DOHH2 (cell line): Measurements from ENCODE around the gene UBXN4.

Experiments used
- H3F3A ChIP-seq: fragments of 200-600 bp; sonication (generic), shearing (Covaris generic); 2 replicates; pipeline ENCODE4 v1.6.0; 2016; ENCODE audit warnings: antibody characterized with exemption, mild to moderate bottlenecking; ENCODE audit not compliant: control insufficient read depth, insufficient read depth
- H3K27ac ChIP-seq: fragments of 200-600 bp; sonication (generic); 2 replicates; pipeline ENCODE4 v1.5.1; 2014; ENCODE audit warnings: low read depth, mild to moderate bottlenecking, low read length, moderate library complexity
- H3K27me3 ChIP-seq: fragments of 200-600 bp; sonication (generic); 2 replicates; pipeline ENCODE4 v1.6.1; 2014; ENCODE audit warnings: mild to moderate bottlenecking, low read length, mixed read lengths; ENCODE audit not compliant: control insufficient read depth
- H3K36me3 ChIP-seq: fragments of 200-600 bp; sonication (generic); 2 replicates; pipeline ENCODE4 v1.6.1; 2014; ENCODE audit warnings: mild to moderate bottlenecking, low read length, moderate library complexity, mixed read lengths; ENCODE audit not compliant: control insufficient read depth
- H3K4me1 ChIP-seq: fragments of 200-600 bp; sonication (generic); 2 replicates; pipeline ENCODE4 v1.6.1; 2014; ENCODE audit warnings: mild to moderate bottlenecking, low read length, mixed read lengths; ENCODE audit not compliant: control insufficient read depth
- H3K4me2 ChIP-seq: fragments of 200-600 bp; sonication (generic); 2 replicates; pipeline ENCODE4 v1.6.0; 2014; ENCODE audit warnings: mild to moderate bottlenecking, low read length, moderate library complexity
- H3K4me3 ChIP-seq: fragments of 200-600 bp; sonication (generic); 2 replicates; pipeline ENCODE4 v1.5.1; 2014; ENCODE audit warnings: mild to moderate bottlenecking, low read length, mixed read lengths
- H3K79me2 ChIP-seq: fragments of 200-600 bp; sonication (generic); 2 replicates; pipeline ENCODE4 v1.6.1; 2014; ENCODE audit warnings: mild to moderate bottlenecking, low read length, mixed read lengths; ENCODE audit not compliant: control insufficient read depth
- H3K9me2 ChIP-seq: fragments of 200-600 bp; sonication (generic); replicated peaks from 2 replicates; pipeline ENCODE4 v1.6.1; 2014; ENCODE audit warnings: mild to moderate bottlenecking, low read length, mixed read lengths; ENCODE audit not compliant: control insufficient read depth
- H3K9me3 ChIP-seq: fragments of 200-600 bp; sonication (generic); 2 replicates; pipeline ENCODE4 v1.6.1; 2014; ENCODE audit warnings: antibody characterized with exemption, low read length, mixed read lengths; ENCODE audit not compliant: control insufficient read depth, insufficient read depth
- H4K20me1 ChIP-seq: fragments of 200-600 bp; sonication (generic); 2 replicates; pipeline ENCODE4 v1.6.0; 2014; ENCODE audit warnings: low read depth, mild to moderate bottlenecking, antibody characterized with exemption, low read length, moderate library complexity; ENCODE audit not compliant: control insufficient read depth, insufficient read depth
- EZH2phosphoT487 ChIP-seq: fragments of 200-600 bp; sonication (generic); IDR thresholded peaks from 2 replicates; pipeline ENCODE4 v1.6.1; 2017; ENCODE audit warnings: borderline replicate concordance, mild to moderate bottlenecking, antibody characterized with exemption, low read length, moderate library complexity, mixed read lengths
- TF ChIP-seq, protein P1 (sequence below): fragments of 200-600 bp; sonication (generic); IDR thresholded peaks from one replicate; pipeline ENCODE4 v1.5.1; 2014; ENCODE audit warnings: antibody characterized with exemption, mild to moderate bottlenecking, low read depth, low read length; ENCODE audit not compliant: poor library complexity, severe bottlenecking

Gene UBXN4

DNA sequence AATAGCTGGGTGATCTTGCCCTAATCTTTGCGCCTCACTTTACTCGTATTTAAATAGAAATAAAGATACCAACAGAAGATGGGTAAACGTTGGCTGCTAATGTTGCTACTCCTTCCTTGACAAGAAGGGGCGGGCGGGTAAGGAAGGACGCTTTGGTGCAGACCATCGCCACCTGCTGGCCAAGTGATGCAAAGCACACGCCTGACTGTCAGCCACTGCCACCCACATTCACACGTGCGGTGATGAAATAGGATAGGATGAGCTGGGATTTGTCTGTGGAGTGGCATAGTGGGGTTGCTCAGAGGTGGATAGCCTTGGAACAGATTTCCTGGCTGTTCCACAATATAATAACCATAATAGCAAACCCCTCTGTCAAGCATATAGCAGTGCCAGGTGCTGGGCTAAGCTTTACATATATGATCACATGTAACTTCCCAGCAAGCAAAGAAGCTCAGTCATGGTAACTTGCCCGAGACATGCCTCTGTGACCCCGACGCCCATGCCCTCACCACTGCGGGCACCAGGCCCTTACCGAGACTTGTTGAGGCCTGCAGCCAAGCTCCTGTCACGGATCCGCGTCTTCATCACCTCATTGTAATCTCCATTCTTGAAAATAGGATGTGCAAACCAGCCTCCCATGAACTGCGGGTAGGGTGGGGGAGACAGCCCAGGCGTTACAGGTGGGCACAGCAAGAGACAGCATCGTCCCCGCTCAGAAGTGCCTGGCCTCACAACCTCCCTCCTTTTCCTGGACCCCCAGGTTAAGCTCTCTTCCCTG is 56.0 kb downstream of the UBXN4 start:
- Histone ChIP-seq H4K20me1 (no peaks in the 10 kb centered on the region), H3K4me1 (peaks cover 9% of the 10 kb centered on the region), H3K4me3 (no peak overlapping the region), H3K79me2 (no peaks in the 10 kb centered on the region), H3K27ac (no peak overlapping the region), H3K4me2 (peak overlapping the region; percentile 4; the same call in 1 of the 2 replicates), H3K27me3 (no peaks in the 10 kb centered on the region), H3K9me2 (no peaks in the 10 kb centered on the region), H3K36me3 (no peaks in the 10 kb centered on the region), H3F3A (no peaks in the 10 kb centered on the region; the same call in 1 of the 2 replicates), H3K9me3 (peaks cover 25% of the 10 kb centered on the region)
- no peak for TF ChIP-seq EZH2phosphoT487
- TF ChIP-seq, protein P1, sequence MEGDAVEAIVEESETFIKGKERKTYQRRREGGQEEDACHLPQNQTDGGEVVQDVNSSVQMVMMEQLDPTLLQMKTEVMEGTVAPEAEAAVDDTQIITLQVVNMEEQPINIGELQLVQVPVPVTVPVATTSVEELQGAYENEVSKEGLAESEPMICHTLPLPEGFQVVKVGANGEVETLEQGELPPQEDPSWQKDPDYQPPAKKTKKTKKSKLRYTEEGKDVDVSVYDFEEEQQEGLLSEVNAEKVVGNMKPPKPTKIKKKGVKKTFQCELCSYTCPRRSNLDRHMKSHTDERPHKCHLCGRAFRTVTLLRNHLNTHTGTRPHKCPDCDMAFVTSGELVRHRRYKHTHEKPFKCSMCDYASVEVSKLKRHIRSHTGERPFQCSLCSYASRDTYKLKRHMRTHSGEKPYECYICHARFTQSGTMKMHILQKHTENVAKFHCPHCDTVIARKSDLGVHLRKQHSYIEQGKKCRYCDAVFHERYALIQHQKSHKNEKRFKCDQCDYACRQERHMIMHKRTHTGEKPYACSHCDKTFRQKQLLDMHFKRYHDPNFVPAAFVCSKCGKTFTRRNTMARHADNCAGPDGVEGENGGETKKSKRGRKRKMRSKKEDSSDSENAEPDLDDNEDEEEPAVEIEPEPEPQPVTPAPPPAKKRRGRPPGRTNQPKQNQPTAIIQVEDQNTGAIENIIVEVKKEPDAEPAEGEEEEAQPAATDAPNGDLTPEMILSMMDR: peak; percentile 98

DNA sequence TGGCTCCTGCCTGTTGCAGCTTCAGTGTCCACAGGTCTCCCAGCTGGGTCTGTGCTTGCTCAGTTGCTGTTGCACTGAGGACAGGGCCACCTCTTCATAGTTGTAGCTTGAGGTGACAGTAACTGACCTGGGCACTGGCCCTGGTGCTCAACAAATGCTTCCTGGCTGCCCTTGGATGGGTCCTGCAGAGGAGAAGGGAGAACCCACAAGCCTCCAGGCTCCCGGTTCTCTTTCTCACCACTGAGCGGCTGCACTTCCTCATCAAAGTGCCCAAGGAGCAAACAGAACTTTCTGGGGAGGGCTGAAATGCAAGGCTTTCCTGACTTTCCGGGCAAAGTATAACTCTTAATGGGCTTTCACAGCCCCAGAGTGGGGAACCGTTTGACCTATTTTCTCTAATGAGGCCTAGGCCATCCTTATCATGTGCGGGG is 56.6 kb downstream of the UBXN4 start:
- H3F3A ChIP-seq: no peaks in the 10 kb centered on the region; the same call in 1 of the 2 replicates
- H3K4me2 ChIP-seq: no peak overlapping the region
- H3K79me2 ChIP-seq: no peaks in the 10 kb centered on the region
- H3K4me1 ChIP-seq: peaks cover 9% of the 10 kb centered on the region
- no peak overlapping the region for H3K4me3 ChIP-seq
- no peaks in the 10 kb centered on the region for H3K27me3 ChIP-seq
- H4K20me1 ChIP-seq: no peaks in the 10 kb centered on the region
- TF ChIP-seq, protein P1: no peak
- no peak for TF ChIP-seq EZH2phosphoT487
- H3K27ac ChIP-seq: no peak overlapping the region
- peaks cover 25% of the 10 kb centered on the region for H3K9me3 ChIP-seq
- no peaks in the 10 kb centered on the region for H3K9me2 ChIP-seq
- no peaks in the 10 kb centered on the region for H3K36me3 ChIP-seq

DNA sequence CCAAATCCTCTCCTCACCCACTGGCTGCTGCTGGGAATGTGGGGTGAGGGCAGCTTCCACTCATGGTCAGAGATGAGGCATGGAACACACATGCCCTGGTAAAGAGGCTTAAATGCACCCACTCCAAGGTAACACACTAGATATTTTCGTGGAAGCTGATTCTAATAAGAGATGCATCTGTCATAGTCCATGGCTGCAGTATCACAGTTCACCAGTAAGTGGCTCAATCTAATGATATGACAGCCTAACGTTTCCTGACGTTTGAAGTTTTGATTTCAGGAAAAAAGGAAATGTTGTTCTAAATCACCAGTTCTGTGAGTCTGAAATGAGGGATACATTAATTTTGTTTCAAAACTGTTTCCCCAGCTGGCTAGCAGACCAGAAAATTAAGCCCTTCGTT is 57.1 kb downstream of the UBXN4 start:
- H3K27ac ChIP-seq: no peak overlapping the region

More for the DNA sequence above, 57.1 kb downstream of the UBXN4 start:
- H3K4me2 ChIP-seq: no peak overlapping the region
- H3K4me1 ChIP-seq: peaks cover 9% of the 10 kb centered on the region
- H3K36me3 ChIP-seq: no peaks in the 10 kb centered on the region
- no peaks in the 10 kb centered on the region for H3K79me2 ChIP-seq
- no peaks in the 10 kb centered on the region for H4K20me1 ChIP-seq
- peaks cover 25% of the 10 kb centered on the region for H3K9me3 ChIP-seq
- H3K4me3 ChIP-seq: no peak overlapping the region
- H3K9me2 ChIP-seq: no peaks in the 10 kb centered on the region
- TF ChIP-seq, protein P1: no peak
- TF ChIP-seq EZH2phosphoT487: no peak
- H3K27me3 ChIP-seq: no peaks in the 10 kb centered on the region
- no peaks in the 10 kb centered on the region; the same call in 1 of the 2 replicates for H3F3A ChIP-seq
